DMS 273 (cell line): Measurements from ENCODE around the gene LANCL1.

Source experiments
- DNase-seq: peaks from one replicate; lab custom pipeline; 2025; ENCODE audit not compliant: unreplicated experiment; lab: John Stamatoyannopoulos, UW

LANCL1 gene, protein sequence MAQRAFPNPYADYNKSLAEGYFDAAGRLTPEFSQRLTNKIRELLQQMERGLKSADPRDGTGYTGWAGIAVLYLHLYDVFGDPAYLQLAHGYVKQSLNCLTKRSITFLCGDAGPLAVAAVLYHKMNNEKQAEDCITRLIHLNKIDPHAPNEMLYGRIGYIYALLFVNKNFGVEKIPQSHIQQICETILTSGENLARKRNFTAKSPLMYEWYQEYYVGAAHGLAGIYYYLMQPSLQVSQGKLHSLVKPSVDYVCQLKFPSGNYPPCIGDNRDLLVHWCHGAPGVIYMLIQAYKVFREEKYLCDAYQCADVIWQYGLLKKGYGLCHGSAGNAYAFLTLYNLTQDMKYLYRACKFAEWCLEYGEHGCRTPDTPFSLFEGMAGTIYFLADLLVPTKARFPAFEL

GRCh38 chr2:210476194-210477128 is at the start of gene LANCL1:
Gene LANCL1 (minus strand): TSS chr2:210476759. CDS start chr2:210476396, 363 bp downstream.
- DNase-seq: peak; percentile 92

- no peak for DNase-seq
These were observed 48.0 kb upstream of the LANCL1 start for GRCh38 chr2:210524533-210524932.

- no peak for DNase-seq
These were observed 47.2 kb upstream of the LANCL1 start for GRCh38 chr2:210523650-210524289.

DNA sequence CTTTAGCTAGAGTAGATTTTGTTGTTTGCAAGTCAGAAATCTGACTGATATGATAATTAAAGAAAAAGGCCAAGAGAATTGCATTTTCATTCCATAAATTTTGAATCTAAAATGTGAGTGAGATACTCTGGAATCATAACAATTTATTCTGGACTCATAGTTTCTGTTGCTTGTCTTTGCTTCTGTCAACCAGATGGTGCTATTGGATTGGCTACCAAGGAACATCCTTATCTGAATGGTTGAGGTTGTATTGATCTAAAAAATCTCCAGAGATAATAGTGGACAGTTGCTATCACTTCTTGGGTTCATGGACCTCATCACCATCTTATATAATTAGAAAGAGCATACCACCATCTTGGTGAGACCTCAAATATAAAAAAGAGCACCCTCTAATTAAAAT is 45.8 kb upstream of the LANCL1 start:
- DNase-seq: no peak

- no peak for DNase-seq
These were observed 43.0 kb upstream of the LANCL1 start for GRCh38 chr2:210519594-210519993.

DNA sequence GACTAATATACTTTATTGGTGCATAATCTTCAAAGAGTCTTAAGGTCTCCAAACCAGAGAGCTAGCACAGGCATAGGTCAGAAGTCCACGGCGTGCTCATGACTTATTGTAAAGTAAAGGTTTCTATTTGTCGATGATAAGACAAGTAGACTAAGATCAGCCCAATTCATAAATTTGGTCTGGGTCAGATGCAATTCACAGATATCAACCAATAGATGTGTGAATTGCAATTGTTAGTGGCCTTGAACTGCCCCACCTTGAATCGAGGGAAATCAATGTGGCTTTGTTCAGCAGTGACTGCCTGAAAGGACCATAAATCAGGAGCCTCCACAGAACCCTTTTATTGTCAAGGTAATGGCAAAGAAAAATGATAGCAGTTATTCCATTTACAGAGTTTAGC is 40.7 kb upstream of the LANCL1 start:
- no peak for DNase-seq

GRCh38 chr2:210515911-210516310 is 39.4 kb upstream of the LANCL1 start:
- no peak for DNase-seq

GRCh38 chr2:210503725-210504191 is 27.2 kb upstream of the LANCL1 start:
- DNase-seq: no peak

GRCh38 chr2:210503001-210503623 is 26.6 kb upstream of the LANCL1 start:
- peak; percentile 74 for DNase-seq

DNA sequence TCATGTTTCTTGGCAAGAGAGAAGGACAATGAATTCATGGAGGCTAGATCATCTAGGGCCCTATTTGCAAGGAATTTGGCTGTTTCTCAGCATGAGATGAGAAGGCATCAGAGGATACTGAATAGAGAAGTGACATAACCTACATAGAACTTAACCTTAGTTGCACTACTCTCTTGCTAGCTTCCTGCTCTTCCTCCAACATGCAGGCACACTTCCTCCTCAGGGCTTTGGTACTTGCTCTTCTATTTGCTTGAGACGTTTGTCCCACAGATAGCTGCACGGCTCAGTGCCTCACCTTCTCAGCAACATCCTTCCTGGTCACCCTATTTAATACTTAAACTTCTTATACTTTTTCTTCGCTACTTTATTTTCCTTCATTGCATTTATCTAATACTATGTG is 20.0 kb upstream of the LANCL1 start:
- DNase-seq: no peak

- no peak for DNase-seq
These were observed 17.0 kb upstream of the LANCL1 start for GRCh38 chr2:210493528-210493927.

DNA sequence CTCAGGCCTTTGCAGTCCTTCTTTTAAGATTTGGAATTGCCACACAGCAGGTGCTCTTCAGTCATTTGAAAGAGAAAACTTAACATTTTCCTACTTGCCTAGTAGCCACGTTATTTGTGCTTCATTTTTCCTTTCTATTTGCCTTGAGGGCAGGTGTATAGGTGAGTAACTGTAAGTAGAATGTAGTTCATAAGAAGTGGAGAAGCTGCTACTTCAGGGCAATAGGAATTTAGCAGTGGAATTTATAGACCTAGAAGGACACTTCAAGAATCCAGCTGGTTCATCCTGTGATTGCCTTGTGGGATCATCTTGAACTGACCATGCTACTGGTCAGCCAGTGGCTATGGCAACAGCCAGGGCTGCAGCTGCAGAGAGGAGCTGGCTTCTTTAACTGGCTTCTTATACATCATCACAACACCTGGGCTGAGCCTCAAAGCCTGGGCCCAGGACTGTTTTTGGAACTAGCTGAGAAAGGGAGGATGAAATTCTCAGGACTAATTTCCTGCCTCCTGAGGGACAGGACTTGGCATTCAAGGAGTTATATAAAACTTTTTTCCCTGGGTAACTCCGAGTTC is 5.1 kb upstream of the LANCL1 start:
- no peak for DNase-seq

DNA sequence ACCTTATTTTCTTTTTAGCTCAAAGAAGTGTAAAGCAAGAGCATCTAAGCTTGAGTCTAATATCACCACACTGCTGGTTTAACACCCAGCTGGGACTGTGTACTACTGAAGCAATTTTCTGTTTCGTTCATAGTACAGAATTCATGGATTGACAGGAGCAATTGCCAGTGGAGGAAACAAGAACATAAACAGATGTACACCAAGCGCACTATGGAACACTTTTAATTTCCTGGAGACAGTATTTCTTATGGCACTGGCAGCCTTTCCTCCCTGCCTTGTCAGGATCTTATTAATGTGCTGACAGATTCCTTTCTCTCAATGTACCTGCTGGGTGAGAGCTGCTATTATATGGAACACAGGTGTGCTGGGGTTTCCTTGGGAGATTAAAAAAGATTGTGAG is 4.2 kb upstream of the LANCL1 start:
- DNase-seq: no peak

GRCh38 chr2:210480079-210480478 is 3.5 kb upstream of the LANCL1 start:
- DNase-seq: no peak

DNA sequence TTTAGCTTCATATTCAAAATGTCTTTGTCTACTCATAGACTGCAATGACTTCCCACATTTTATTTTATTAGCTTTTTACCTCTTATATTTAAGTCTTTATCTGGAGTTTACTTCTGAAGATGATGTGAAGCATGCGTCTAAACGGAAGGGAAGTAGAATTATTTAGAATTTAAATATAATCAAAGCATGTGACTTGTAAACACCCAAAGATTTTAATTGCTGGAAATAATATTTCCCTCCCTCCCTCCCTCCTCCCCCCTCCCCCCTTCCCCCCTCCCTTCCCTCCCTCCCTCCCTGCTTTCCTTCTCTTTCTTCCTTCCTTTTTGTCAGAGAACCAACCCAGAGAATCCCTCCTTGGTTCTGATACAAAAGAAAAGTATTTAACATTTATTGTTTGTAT is 2.1 kb upstream of the LANCL1 start:
- DNase-seq: no peak

DNA sequence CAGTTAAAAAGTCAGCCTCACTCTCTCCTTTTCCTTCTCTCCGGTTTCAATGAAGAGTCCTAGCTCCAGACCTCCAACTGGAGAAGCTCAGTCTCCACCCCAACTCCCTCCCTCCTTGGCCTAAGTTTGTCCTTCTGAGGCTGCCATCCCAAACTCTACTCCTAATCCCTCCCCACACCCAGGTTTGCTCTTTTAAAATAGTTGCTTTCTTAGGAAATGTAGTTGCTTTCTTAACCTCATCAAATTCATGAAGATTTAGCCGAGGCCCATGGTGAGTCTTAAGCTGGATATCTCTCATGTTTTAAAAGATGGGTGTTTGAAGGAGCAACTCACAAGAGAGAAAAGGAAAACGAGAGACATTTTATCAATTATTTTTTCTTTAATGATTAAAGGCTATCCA is 937 bp upstream of the LANCL1 start:
- peak; percentile 48 for DNase-seq

DNA sequence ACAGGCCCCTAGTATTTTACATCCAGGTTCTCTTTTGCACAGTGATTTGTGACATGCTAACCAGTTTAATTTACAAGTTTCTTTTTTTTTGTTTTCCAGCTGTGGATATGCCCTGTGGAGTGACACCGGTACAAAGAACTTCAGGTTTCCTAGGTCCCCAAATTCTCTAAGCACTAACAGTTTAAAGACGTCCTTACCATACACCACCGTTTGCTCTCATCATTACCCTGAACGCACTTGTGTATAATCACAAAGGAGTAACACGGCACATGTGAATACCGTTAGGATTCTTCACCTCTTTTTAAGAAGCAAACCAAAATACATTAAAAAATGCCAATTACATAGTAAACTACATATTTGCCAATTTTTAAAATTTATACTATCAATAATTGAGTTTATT is 853 bp downstream of the LANCL1 start:
- peak; percentile 7 for DNase-seq

- no peak for DNase-seq
These were observed 1.8 kb downstream of the LANCL1 start for GRCh38 chr2:210474776-210475175.

- no peak for DNase-seq
These were observed 15.2 kb downstream of the LANCL1 start for GRCh38 chr2:210461401-210461800.
